Activated CD4-positive, alpha-beta T cell treated with anti-CD3 and anti-CD28 coated beads for 36 hours (primary cell): ENCODE data around the gene TMEM163. TPM values are rescaled to one million over a fixed set of nuclear protein-coding genes. Genes with fewer than 3 reads are reported as not detected.
"Not testable (repeated sequence)": the region's sequence is repeated elsewhere in the genome, so short reads cannot be mapped to it uniquely, and the experiment has no call there.

Source experiments
- ATAC-seq: fragments of 200-7000 bp; cut with Tn5 transposase; one replicate; pipeline ENCODE4 v1.10.0; 2021; ENCODE audit warnings: mild to moderate bottlenecking, moderate library complexity
- CTCF ChIA-PET: fragments of 350-600 bp; sonication (Branson Sonifier 250); formaldehyde crosslinking; loops from one replicate; lab custom pipeline; 2021; ENCODE audit warnings: antibody characterized with exemption; lab: Charles Lee
- POLR2A ChIA-PET: fragments of 350-600 bp; sonication (Branson Sonifier 250); formaldehyde crosslinking; loops from one replicate; lab custom pipeline; 2021; ENCODE audit warnings: antibody characterized with exemption, inconsistent platforms; lab: Charles Lee
- DNase-seq: peaks from one replicate; pipeline ENCODE4 v3.0.0-alpha.2; 2020
- H3K27ac Mint-ChIP-seq: one replicate; pipeline ENCODE4 v1.8.0; 2021; ENCODE audit warnings: mixed read lengths
- H3K27me3 Mint-ChIP-seq: one replicate; pipeline ENCODE4 v1.8.0; 2021; ENCODE audit warnings: mixed read lengths
- H3K36me3 Mint-ChIP-seq: one replicate; pipeline ENCODE4 v1.8.0; 2021; ENCODE audit warnings: low read depth, mixed read lengths
- H3K4me1 Mint-ChIP-seq: one replicate; pipeline ENCODE4 v1.8.0; 2021; ENCODE audit warnings: mixed read lengths
- H3K4me3 Mint-ChIP-seq: one replicate; pipeline ENCODE4 v1.8.0; 2021; ENCODE audit warnings: mild to moderate bottlenecking, moderate library complexity, mixed read lengths
- H3K9me3 Mint-ChIP-seq: one replicate; pipeline ENCODE4 v1.8.0; 2021; ENCODE audit warnings: low read depth, mixed read lengths
- intact Hi-C, 2 experiments: fragments of 100-400 bp; cut with DNase I in 1 of 2; cut with micrococcal nuclease in 1 of 2; formaldehyde crosslinking; loops; one replicate each; pipeline versions ENCODE4 v1.14.2 to v1.15.1; 2022 to 2024; cut with DNase I, micrococcal nuclease
- total RNA-seq, 2 experiments: library from RNA; stranded (reverse); gene quantifications; one replicate each; pipeline ENCODE4 v1.2.3, GENCODE V29; 2021

TMEM163 gene
- total RNA-seq, 2 experiments from 2014 or later = 0.11 TPM; not detected in 1

GRCh38 chr2:134574611-134575330 lies 144.0 kb downstream of the TMEM163 start:
- no peak for ATAC-seq
- POLR2A ChIA-PET = no interaction called here
- intact Hi-C loops = no loop called here
- no peaks in the 10 kb centered on the region for H3K9me3 Mint-ChIP-seq
- H3K36me3 Mint-ChIP-seq = no peaks in the 10 kb centered on the region
- DNase-seq = no peak
- no peak overlapping the region for H3K4me3 Mint-ChIP-seq
- H3K4me1 Mint-ChIP-seq = no peaks in the 10 kb centered on the region
- H3K27ac Mint-ChIP-seq = no peak overlapping the region
- no peaks in the 10 kb centered on the region for H3K27me3 Mint-ChIP-seq
- CTCF ChIA-PET = interaction anchor here (0.9 kb wide), 1 partner anchor 11 kb away, joined by 3 read pairs; no protein-coding TSS in a partner anchor

GRCh38 chr2:134573724-134574123 lies 145.1 kb downstream of the TMEM163 start:
- CTCF ChIA-PET = no interaction called here
- intact Hi-C loops = no loop called here
- no peaks in the 10 kb centered on the region for H3K36me3 Mint-ChIP-seq
- no peaks in the 10 kb centered on the region for H3K4me1 Mint-ChIP-seq
- H3K27me3 Mint-ChIP-seq = peaks cover under 1% of the 10 kb centered on the region
- DNase-seq (no peak), ATAC-seq (no peak)
- no peak overlapping the region for H3K4me3 Mint-ChIP-seq
- no peaks in the 10 kb centered on the region for H3K9me3 Mint-ChIP-seq
- POLR2A ChIA-PET = no interaction called here
- H3K27ac Mint-ChIP-seq = no peak overlapping the region

DNA sequence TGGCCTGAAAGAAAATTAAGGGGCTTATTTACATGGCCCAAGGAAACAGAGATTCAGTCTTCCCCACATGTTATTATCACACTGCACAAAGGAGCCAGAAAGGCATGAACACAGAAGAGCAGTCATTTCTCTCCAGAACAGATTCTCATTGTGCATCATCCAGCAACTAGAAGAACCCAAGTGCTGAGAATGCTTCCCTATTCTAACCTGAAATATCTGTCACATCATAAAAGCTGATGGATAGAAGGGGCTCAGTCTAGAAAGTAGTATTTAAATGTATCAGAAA lies 145.8 kb downstream of the TMEM163 start:
- CTCF ChIA-PET = no interaction called here

DNA sequence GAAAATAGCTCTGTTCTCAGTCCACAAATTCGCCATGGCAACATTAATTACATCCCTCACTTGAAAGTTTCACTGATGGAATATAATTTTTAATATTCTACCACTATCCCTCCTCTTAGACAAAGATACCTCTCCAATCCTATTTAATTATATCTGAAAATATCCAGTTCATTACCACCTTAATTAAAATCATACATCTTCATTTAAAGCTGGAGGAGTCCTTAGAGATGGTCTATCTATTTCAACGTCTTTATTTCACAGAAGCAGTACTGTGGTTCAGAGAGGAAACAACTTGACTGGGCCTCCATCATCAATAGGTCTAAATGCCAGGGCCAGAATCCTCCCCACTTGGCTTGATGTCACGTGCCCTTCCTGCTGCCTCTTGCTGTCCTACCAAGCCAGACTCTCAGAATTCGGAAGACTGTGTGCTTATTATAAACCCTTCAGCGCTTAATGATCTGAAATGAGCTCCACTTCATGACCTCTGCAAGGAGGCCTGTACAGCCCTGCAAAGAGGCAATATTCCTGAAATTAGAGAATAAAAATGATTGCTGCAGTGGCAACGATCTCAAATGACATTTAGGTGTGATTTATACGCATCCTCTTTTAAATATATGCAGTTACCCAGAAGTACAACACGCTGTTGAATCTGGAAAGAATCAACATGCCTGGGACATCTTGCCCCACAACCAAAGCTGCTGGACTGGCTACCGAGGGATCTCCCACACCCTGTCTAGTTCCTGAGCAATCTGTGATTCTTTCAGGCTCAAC lies 146.3 kb downstream of the TMEM163 start:
- POLR2A ChIA-PET = no interaction called here
- intact Hi-C loops = no loop called here
- H3K4me1 Mint-ChIP-seq = no peaks in the 10 kb centered on the region
- no peaks in the 10 kb centered on the region for H3K9me3 Mint-ChIP-seq
- no peak for DNase-seq
- no peak for ATAC-seq
- H3K27ac Mint-ChIP-seq = no peak overlapping the region
- H3K4me3 Mint-ChIP-seq = no peak overlapping the region
- H3K27me3 Mint-ChIP-seq = peaks cover 4% of the 10 kb centered on the region
- CTCF ChIA-PET = no interaction called here
- H3K36me3 Mint-ChIP-seq = no peaks in the 10 kb centered on the region

More for the DNA sequence above, 145.8 kb downstream of the TMEM163 start:
- ATAC-seq (no peak), DNase-seq (no peak)
- H3K9me3 Mint-ChIP-seq = no peaks in the 10 kb centered on the region
- POLR2A ChIA-PET = no interaction called here
- intact Hi-C loops = no loop called here
- no peak overlapping the region for H3K27ac Mint-ChIP-seq
- no peaks in the 10 kb centered on the region for H3K36me3 Mint-ChIP-seq
- H3K4me1 Mint-ChIP-seq = no peaks in the 10 kb centered on the region
- peaks cover 4% of the 10 kb centered on the region for H3K27me3 Mint-ChIP-seq
- no peak overlapping the region for H3K4me3 Mint-ChIP-seq

- CTCF ChIA-PET = no interaction called here
- ATAC-seq = no peak
These were observed 148.1 kb downstream of the TMEM163 start for GRCh38 chr2:134570676-134571075.

DNA sequence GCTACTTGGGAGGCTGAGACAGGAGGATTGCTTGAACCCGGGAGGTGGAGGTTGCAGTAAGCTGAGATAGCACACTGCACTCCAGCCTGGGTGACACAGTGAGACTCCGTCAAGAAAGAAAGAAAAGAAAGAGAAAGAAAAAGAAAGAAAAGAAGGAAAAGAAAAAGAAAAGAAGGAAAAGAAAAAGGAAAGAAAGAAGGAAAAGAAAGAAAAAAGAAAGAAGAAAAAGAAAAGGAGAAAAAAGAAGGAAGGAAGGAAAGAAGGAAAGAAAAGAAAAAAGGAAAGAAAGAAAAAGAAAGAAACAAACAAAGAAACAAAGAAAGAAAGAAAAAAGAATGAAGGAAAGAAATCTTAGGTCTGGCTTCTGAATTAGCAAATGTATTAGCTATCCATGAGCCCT lies 150.4 kb downstream of the TMEM163 start:
- H3K27ac Mint-ChIP-seq = no peak overlapping the region
- DNase-seq (no peak), ATAC-seq (no peak)
- intact Hi-C loops = no loop called here
- no peaks in the 10 kb centered on the region for H3K4me1 Mint-ChIP-seq
- no peaks in the 10 kb centered on the region for H3K36me3 Mint-ChIP-seq
- ChIA-PET POLR2A (no interaction called here), CTCF (no interaction called here)
- peaks cover 9% of the 10 kb centered on the region for H3K27me3 Mint-ChIP-seq
- H3K9me3 Mint-ChIP-seq = no peaks in the 10 kb centered on the region
- H3K4me3 Mint-ChIP-seq = no peak overlapping the region

More at GRCh38 chr2:134570676-134571075, 148.1 kb downstream of the TMEM163 start:
- POLR2A ChIA-PET = no interaction called here
- H3K27me3 Mint-ChIP-seq = peaks cover 7% of the 10 kb centered on the region
- H3K27ac Mint-ChIP-seq = no peak overlapping the region
- DNase-seq = no peak
- no peaks in the 10 kb centered on the region for H3K9me3 Mint-ChIP-seq
- no peaks in the 10 kb centered on the region for H3K4me1 Mint-ChIP-seq
- no peaks in the 10 kb centered on the region for H3K36me3 Mint-ChIP-seq
- intact Hi-C loops = no loop called here
- H3K4me3 Mint-ChIP-seq = no peak overlapping the region

DNA sequence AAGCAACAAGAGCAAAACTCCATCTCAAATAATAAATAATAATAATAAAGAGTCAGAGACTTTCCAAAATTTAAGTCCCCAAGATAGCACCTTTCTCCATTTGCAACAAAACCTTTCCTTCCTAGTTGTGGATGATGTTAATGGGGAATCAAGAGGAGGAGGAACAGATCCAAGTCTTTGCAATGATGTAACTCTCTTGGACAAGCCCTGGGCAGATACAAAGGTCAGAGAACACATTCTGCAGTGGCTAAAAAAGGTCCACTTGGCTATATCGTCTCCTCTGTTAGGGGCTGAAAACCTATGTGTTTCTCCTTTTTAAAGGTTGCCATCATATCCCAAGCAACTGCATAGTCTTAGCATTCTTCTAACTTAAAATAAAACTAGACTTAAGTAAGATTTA lies 151.1 kb downstream of the TMEM163 start:
- no peaks in the 10 kb centered on the region for H3K36me3 Mint-ChIP-seq
- no peak overlapping the region for H3K4me3 Mint-ChIP-seq
- CTCF ChIA-PET = no interaction called here

DNA sequence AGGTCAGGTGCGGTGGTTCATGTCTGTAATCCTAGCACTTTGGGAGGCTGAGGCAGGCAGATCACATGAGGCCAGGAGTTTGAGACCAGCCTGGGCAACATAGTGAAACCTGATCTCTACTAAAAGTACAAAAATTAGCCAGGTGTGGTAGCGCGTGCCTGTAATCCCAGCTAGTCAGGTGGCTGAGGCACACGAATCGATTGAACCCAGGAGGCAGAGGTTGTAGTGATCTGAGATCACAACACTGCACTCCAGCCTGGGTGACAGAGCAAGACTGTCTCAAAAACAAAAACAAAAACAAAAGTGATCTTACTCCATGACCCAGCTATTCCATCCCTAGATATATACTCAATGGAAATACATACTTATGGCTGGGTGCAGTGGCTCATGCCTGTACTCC lies 153.8 kb downstream of the TMEM163 start:
- peaks cover 16% of the 10 kb centered on the region for H3K27me3 Mint-ChIP-seq
- H3K4me1 Mint-ChIP-seq, H3K27ac Mint-ChIP-seq, intact Hi-C loops, CTCF ChIA-PET, ATAC-seq, POLR2A ChIA-PET, DNase-seq, H3K36me3 Mint-ChIP-seq, H3K4me3 Mint-ChIP-seq, H3K9me3 Mint-ChIP-seq: not testable (repeated sequence)

More for the DNA sequence above, 151.1 kb downstream of the TMEM163 start:
- Mint-ChIP-seq H3K9me3 (no peaks in the 10 kb centered on the region), H3K27me3 (peaks cover 9% of the 10 kb centered on the region), H3K27ac (no peak overlapping the region), H3K4me1 (no peaks in the 10 kb centered on the region)
- POLR2A ChIA-PET = no interaction called here
- no peak for DNase-seq
- ATAC-seq = no peak
- intact Hi-C loops = no loop called here

DNA sequence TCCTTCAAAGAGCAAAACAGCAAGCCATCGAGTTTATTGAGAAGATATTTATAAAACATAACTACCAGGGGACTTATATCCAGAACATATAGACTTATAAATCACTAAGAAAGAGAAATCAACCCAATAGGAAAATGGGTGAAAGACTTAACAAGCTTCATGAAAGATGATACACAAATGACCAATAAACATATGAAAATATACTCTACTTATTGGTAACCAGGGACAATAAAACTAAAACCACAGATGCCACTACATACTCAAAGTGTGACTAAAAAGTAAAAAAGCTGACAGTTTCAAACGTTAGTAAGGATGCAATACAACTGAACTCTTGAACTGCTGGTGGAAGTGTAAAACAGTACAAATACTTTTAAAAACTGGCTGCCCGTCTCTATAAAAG lies 154.3 kb downstream of the TMEM163 start:
- POLR2A ChIA-PET = no interaction called here
- Mint-ChIP-seq H3K4me1 (no peaks in the 10 kb centered on the region), H3K9me3 (no peaks in the 10 kb centered on the region), H3K4me3 (no peak overlapping the region), H3K27ac (no peak overlapping the region), H3K27me3 (peaks cover 16% of the 10 kb centered on the region), H3K36me3 (no peaks in the 10 kb centered on the region)
- DNase-seq (no peak), ATAC-seq (no peak)
- intact Hi-C loops = no loop called here
- CTCF ChIA-PET = no interaction called here

DNA sequence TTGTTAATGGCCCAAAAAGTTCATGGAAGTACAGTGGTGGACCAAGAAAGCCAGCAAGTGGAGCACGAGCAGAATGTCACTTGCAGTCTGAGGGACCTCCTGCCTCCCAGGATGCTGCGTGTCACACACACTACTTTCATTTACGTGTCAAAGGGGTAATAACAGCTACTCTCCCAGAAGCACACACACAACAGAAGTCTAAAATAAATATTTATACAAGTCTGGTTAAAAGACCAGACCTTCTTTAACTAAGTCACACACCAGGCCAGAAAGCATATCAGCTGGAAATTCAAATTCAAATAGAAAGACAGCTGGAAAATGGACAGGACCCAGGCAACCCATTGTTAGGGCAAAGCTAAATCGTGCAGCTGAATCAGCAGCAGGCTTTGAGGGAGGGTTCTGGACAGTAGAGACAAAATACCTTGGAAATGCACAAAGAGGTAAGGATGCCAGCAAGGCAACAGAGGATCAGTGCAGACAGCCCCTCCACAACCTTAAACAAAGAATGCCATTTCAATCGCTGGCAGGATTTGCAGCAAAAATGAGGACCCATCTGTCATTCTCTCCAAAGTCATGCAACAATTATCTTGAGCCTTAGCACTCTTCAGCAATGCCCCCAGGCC lies 160.5 kb downstream of the TMEM163 start:
- no peaks in the 10 kb centered on the region for H3K36me3 Mint-ChIP-seq
- POLR2A ChIA-PET = no interaction called here
- ATAC-seq (no peak), DNase-seq (no peak)
- no peak overlapping the region for H3K4me3 Mint-ChIP-seq
- H3K9me3 Mint-ChIP-seq = no peaks in the 10 kb centered on the region
- H3K27me3 Mint-ChIP-seq = peaks cover 7% of the 10 kb centered on the region
- intact Hi-C loops = no loop called here
- no peaks in the 10 kb centered on the region for H3K4me1 Mint-ChIP-seq
- no peak overlapping the region for H3K27ac Mint-ChIP-seq
- CTCF ChIA-PET = no interaction called here

DNA sequence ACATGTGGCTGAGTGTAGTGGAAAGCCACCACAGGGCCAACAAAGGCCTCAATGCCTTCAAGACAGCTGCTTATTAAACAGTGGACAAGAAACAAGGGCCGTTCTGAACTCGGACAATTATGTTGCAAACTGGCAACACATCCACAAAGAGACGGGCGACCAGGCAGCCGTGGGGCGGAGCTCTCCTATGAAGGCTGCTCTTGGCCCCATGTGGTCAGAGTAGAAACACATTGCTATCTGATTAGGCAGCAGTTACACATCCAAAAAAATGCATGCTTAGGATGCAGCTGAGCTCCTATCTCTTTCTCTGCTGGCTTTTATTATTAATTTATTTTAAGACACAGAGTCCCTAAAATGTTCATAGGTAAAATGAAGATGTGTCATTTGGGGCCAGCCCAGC lies 163.4 kb downstream of the TMEM163 start:
- ATAC-seq = no peak
- Mint-ChIP-seq H3K4me1 (no peaks in the 10 kb centered on the region), H3K4me3 (no peak overlapping the region), H3K36me3 (no peaks in the 10 kb centered on the region), H3K27me3 (no peaks in the 10 kb centered on the region), H3K9me3 (no peaks in the 10 kb centered on the region), H3K27ac (no peak overlapping the region)
- ChIA-PET POLR2A (no interaction called here), CTCF (no interaction called here)
- intact Hi-C loops = no loop called here
- DNase-seq = no peak

GRCh38 chr2:134553657-134554056 lies 165.1 kb downstream of the TMEM163 start:
- DNase-seq (no peak), ATAC-seq (no peak)
- POLR2A ChIA-PET = no interaction called here
- intact Hi-C loops = no loop called here
- CTCF ChIA-PET = no interaction called here
- no peaks in the 10 kb centered on the region for H3K9me3 Mint-ChIP-seq
- H3K27ac Mint-ChIP-seq = no peak overlapping the region
- no peaks in the 10 kb centered on the region for H3K27me3 Mint-ChIP-seq
- no peak overlapping the region for H3K4me3 Mint-ChIP-seq
- no peaks in the 10 kb centered on the region for H3K36me3 Mint-ChIP-seq
- no peaks in the 10 kb centered on the region for H3K4me1 Mint-ChIP-seq
